GM12873 (cell line): ENCODE measurements around the gene ITPK1.

Experiments
- CTCF ChIP-seq: IDR thresholded peaks from 2 replicates; pipeline ENCODE4 v1.5.1; 2012; ENCODE audit warnings: low read depth, mild to moderate bottlenecking, moderate library complexity, low read length, control low read depth; ENCODE audit not compliant: insufficient read depth; ENCODE audit errors: missing control alignments

Gene ITPK1

GRCh38 chr14:93004699-93005082 lies 111.0 kb downstream of the ITPK1 start:
- TF ChIP-seq CTCF, result no peak

DNA sequence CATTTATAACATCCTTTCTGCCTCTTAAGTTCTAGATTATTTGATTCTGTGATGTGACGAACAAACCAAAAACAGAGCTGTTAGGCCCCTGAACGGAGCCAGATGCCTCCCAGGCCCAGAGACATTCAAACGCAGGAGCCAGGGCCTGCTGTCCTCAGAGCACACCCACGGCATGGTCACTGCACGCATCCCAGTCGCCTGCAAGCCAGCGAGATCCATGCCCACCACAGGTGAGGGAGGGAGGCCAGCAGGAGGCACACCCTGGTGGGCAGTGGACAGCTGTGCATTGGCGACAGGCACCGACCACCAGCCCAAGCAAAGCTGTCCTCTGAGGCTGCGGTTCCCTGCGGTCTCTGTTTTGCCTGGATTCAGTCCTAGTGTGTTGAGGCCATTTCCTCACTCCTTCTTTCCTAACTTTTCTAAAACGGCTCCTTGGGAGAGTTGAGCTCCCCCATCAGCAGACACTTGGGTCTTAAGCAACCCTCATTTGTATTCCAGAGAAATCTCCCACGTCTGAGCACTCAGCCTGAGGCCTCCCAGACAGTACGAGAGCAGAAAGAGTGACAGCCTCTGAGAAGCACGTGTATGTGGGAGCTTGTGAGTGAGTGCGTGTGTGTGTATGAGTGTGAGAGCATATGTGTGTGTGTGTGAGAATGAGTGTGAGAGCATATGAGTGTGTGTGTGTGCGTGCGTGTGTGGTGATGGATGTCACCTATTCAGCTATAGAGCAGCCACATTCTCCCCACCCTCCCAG lies 111.6 kb downstream of the ITPK1 start:
- no peak for TF ChIP-seq CTCF

DNA sequence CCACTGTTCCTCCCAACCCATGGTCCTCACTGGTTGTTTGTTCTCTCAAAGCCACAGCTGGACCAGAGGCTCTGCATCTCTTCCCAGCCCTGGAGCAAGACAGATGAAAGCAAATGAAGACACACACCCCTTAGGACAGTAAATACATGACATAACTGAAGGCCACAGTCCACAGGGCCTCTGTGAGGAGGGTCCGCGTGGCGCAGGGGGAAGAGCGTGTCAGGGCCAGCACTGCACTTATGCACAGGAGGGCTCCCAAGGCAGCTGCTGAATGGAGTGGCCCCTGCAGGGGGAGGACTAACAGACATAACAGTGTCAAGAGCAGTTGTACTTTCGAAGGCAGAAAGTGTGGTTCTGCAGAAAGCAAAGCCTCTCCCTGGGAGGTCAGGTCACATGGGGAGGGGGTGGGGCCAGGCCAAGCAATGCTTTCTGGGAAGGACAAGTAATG lies 112.8 kb downstream of the ITPK1 start:
- TF ChIP-seq CTCF, result no peak

DNA sequence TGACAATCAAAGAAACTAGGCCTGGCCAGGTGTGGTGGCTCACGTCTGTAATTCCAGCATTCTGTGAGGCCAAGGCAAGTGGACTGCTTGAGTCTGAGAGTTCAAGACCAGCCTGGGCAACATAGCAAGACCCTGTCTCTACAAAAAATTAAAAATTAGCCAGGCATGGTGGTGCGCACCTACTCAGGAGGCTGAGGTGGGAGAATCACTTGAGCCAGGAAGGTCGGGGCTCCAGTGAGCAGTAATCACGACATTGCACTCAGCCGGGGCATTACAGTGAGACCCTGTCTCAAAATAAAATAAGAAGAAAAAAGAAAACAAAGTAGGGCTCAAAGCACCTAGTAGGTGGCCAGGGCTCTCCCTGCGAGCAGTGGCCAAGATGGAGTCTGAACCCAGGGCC lies 113.7 kb downstream of the ITPK1 start:
- no peak for TF ChIP-seq CTCF

- TF ChIP-seq CTCF, result no peak
These were observed 116.8 kb downstream of the ITPK1 start for GRCh38 chr14:92998946-92999345.

DNA sequence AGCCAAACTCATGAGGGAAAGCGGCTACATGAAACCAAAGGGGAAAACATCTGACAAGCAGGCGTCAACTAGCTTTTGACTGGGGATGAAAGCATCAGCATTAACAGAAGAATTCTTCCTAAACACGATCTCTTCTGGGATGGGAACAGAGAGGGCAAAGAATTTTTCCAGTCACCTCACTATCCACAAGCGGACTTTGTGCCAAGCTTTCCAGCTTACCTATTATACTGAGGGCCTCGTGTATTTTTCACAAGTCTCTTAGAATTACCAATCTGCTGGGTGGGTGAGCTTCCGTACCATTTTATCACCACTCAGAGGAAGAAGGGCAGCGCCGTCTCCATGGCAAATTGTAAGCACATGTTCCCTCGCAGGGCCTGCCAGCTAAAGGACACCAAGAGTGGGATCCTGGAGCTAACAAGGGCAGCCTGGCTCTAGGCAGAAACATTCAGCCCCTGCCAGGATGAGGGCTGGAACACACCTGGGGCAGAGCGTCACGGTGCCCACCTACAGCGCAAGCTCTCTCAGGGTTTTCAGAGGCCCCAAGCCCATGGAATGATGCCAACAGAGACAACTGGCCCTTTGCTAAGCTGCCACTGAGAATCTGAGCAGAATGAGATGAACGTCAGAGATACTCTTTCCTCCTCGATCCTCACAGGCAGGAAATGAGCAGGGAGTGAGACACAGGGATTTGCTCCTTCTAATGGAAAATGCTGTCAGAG lies 118.2 kb downstream of the ITPK1 start:
- no peak for TF ChIP-seq CTCF

DNA sequence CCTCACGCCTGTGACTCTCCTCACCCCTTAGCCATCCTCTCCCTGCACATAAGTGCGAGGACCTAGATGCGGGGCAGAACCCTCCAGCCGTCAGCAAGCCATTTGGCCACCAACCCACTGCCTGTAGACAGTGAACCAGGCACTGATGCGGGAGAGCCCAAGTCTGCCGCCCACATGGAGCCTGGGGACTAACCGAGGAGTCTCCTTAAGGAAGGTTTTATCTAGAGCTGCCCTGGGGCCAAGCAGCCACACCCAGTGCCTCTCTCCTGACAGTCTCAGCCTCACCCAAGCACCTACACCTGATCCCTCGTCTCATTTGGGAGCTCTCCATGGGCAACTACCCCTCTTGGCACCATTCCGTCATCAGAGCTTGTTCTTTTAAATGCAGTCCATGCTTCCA lies 120.1 kb downstream of the ITPK1 start:
- no peak for TF ChIP-seq CTCF
